PFSK-1 (cell line): ENCODE measurements around the gene COX19.

ENCODE experiments used
- FOXP2 ChIP-seq: optimal IDR thresholded peaks from 2 replicates; pipeline ENCODE3; 2011; ENCODE audit warnings: borderline replicate concordance, control low read depth, inconsistent platforms; ENCODE audit not compliant: insufficient read depth; ENCODE audit errors: extremely low read length, extremely low read depth
- POLR2AphosphoS5 ChIP-seq: IDR thresholded peaks from 2 replicates; pipeline ENCODE4 v1.6.1; 2012; ENCODE audit warnings: low read depth, mild to moderate bottlenecking, control low read depth, low read length, moderate library complexity
- REST ChIP-seq, 2 experiments: IDR thresholded peaks; 2 replicates each; pipeline versions ENCODE4 v1.6.1 to v1.8.0; 2011 to 2012; ENCODE audit warnings: low read depth in 2 of 2, low read length in 2 of 2, control low read depth in 1 of 2, inconsistent platforms in 1 of 2, mild to moderate bottlenecking in 1 of 2, moderate library complexity in 1 of 2; ENCODE audit not compliant: insufficient read depth in 1 of 2
- SIN3A ChIP-seq: IDR thresholded peaks from 2 replicates; pipeline ENCODE4 v1.6.1; 2012; ENCODE audit warnings: mild to moderate bottlenecking, low read length, moderate library complexity, borderline replicate concordance; ENCODE audit not compliant: insufficient read depth
- TAF1 ChIP-seq: IDR thresholded peaks from 2 replicates; pipeline ENCODE4 v1.6.1; 2012; ENCODE audit warnings: low read length, control low read depth, borderline replicate concordance; ENCODE audit not compliant: insufficient read depth

Gene COX19

DNA sequence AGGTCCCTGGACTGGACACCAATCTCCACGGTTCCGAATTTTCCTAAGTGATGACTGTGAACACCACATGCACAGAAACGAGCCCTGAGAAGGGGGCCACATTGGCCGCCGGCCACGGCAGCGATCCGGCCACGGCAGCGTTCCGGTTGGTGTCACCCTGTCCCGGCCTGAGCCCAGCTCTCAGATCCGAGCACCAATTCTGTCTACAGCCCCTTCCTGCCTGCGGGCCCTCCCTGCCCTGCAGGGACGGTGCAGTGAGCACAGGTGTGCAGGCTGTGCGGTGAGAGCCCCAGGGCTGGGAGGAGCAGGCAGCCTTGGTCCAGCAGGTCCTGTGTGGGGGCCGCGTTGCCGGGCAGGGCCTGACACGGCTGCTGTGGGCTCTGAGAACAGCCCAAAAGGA is 39.3 kb upstream of the COX19 start:
- TF ChIP-seq FOXP2 (no peak), POLR2AphosphoS5 (no peak), SIN3A (no peak), REST (IDR thresholded peaks at IDR 0.05; ENCODE audit: insufficient read depth in 1 of 2, low read depth in 2 of 2, low read length in 2 of 2) (no peak), TAF1 (no peak)

GRCh38 chr7:1013581-1013980 is 38.2 kb upstream of the COX19 start:
- TF ChIP-seq FOXP2 = no peak
- no peak for TF ChIP-seq REST (IDR thresholded peaks at IDR 0.05; ENCODE audit: insufficient read depth in 1 of 2, low read depth in 2 of 2, low read length in 2 of 2)
- no peak for TF ChIP-seq SIN3A
- no peak for TF ChIP-seq TAF1
- TF ChIP-seq POLR2AphosphoS5 = no peak

DNA sequence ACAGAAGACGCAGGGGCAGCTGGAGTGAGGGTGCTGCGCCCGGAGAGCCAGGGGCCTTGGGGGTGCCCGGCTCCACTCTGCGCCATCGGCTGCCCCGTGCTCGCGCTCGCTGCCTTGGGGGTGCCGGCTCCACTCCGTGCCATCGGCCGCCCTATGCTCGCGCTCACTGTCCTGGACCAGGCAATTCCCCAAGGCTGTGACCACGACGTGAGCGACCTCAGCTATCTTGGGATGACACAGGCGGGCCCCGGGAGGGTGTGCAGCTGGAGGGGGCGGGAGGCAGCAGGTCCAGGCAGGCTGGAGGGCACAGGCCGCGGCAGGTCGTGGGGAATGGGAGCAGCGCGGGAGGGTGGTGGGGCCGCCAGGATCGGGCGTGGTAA is 37.4 kb upstream of the COX19 start:
- TF ChIP-seq REST (IDR thresholded peaks at IDR 0.05; ENCODE audit: insufficient read depth in 1 of 2, low read depth in 2 of 2, low read length in 2 of 2) (no peak), FOXP2 (no peak), TAF1 (no peak), SIN3A (no peak), POLR2AphosphoS5 (no peak)

DNA sequence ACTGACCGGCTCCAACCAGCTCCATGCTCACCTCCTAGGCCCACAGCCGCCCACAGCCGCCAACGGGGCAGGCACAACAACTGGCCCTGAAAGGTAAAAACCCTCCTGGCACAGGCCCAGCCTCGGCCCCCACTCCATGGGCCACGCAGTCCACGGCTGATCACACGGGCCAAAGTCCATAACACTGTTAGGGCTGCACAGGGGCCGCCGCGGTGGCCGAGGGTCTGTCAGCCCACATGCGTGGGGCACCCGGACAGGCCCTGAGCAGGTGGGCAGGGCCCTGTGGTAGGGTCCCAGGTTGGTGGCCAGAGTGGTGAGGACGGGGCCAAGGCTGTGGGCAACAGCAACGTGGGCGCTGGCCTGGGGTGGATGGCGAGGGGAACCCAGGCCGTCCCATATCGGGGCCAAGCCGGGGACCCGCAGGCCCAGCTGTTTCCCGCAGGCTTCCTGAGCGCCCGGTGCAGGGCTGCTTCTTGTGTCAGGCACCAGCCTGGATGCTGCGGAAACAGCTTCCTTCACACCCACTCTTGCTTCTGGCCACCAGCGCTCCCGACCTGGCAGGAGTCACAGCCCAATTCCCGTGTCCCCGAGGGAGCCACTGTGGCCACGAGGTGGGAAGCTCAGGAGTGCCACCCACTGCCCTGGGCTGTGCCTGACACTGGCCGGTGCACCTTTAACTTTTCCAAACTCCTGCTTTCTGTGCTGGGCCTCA is 36.8 kb upstream of the COX19 start:
- TF ChIP-seq TAF1 (no peak), REST (IDR thresholded peaks at IDR 0.05; ENCODE audit: insufficient read depth in 1 of 2, low read depth in 2 of 2, low read length in 2 of 2) (no peak), SIN3A (no peak), FOXP2 (no peak), POLR2AphosphoS5 (no peak)
